ENCODE results near the gene USP22. TPM values are rescaled to one million over a fixed set of nuclear protein-coding genes. Genes with fewer than 3 reads are reported as not detected.

The USP22 gene
- total RNA-seq, 2 donors from 2014 or later: 379 to 396 TPM

- Mint-ChIP-seq H3K27ac (no peak overlapping the region), H3K4me3 (no peak overlapping the region), H3K27me3 (ENCODE audit: insufficient read depth) (peaks cover 7% of the 10 kb centered on the region), H3K36me3 (ENCODE audit: low read depth) (peaks cover 2% of the 10 kb centered on the region), H3K4me1 (peaks cover 4% of the 10 kb centered on the region), H3K9me3 (peaks cover 36% of the 10 kb centered on the region)
- H3K36me3 ChIP-seq (ENCODE audit: control insufficient read depth, insufficient read depth, low read length): no peaks in the 10 kb centered on the region
- no peak overlapping the region for H3K9ac ChIP-seq (ENCODE audit: extremely low read depth, low read length, poor library complexity, severe bottlenecking)
- H3K27ac ChIP-seq (ENCODE audit: low read depth, low read length): no peak overlapping the region
- no peak for DNase-seq
- TF ChIP-seq CTCF (conservative IDR thresholded peaks at IDR 0.05): no peak
- H3K27me3 ChIP-seq (ENCODE audit: control insufficient read depth, insufficient read depth, low read length, poor library complexity, severe bottlenecking): no peaks in the 10 kb centered on the region
- no peak overlapping the region for H3K4me3 ChIP-seq (ENCODE audit: low read length)
- WGBS, 2 experiments (ENCODE audit: insufficient coverage in 1 of 2, insufficient read length in 1 of 2): 86 to 89% methylated on average over 5 of the region's 5 CpGs
- H3K9me3 ChIP-seq (ENCODE audit: control insufficient read depth, low read length): peaks cover 28% of the 10 kb centered on the region
- no peaks in the 10 kb centered on the region for H3K4me1 ChIP-seq (ENCODE audit: control insufficient read depth, insufficient read depth, low read length)
These were observed 39.2 kb upstream of the USP22 start for GRCh38 chr17:21082001-21082436.

GRCh38 chr17:21079196-21079595, 36.4 kb upstream of the USP22 start:
- no peak for TF ChIP-seq CTCF (conservative IDR thresholded peaks at IDR 0.05)
- peaks cover 7% of the 10 kb centered on the region for H3K27me3 Mint-ChIP-seq (ENCODE audit: insufficient read depth)
- Histone ChIP-seq H3K9ac (ENCODE audit: extremely low read depth, low read length, poor library complexity, severe bottlenecking) (no peak overlapping the region), H3K36me3 (ENCODE audit: control insufficient read depth, insufficient read depth, low read length) (no peaks in the 10 kb centered on the region), H3K27me3 (ENCODE audit: control insufficient read depth, insufficient read depth, low read length, poor library complexity, severe bottlenecking) (no peaks in the 10 kb centered on the region), H3K27ac (ENCODE audit: low read depth, low read length) (no peak overlapping the region), H3K4me1 (ENCODE audit: control insufficient read depth, insufficient read depth, low read length) (no peaks in the 10 kb centered on the region), H3K9me3 (ENCODE audit: control insufficient read depth, low read length) (peaks cover 28% of the 10 kb centered on the region), H3K4me3 (ENCODE audit: low read length) (no peak overlapping the region)
- no peak overlapping the region for H3K4me3 Mint-ChIP-seq
- H3K9me3 Mint-ChIP-seq: peaks cover 22% of the 10 kb centered on the region
- H3K4me1 Mint-ChIP-seq: peaks cover 4% of the 10 kb centered on the region
- 96% methylated on average over 5 to 7 of the region's 7 CpGs for WGBS, 2 experiments (ENCODE audit: insufficient coverage in 1 of 2, insufficient read length in 1 of 2)
- H3K27ac Mint-ChIP-seq: no peak overlapping the region
- peaks cover 2% of the 10 kb centered on the region for H3K36me3 Mint-ChIP-seq (ENCODE audit: low read depth)
- no peak for DNase-seq

DNA sequence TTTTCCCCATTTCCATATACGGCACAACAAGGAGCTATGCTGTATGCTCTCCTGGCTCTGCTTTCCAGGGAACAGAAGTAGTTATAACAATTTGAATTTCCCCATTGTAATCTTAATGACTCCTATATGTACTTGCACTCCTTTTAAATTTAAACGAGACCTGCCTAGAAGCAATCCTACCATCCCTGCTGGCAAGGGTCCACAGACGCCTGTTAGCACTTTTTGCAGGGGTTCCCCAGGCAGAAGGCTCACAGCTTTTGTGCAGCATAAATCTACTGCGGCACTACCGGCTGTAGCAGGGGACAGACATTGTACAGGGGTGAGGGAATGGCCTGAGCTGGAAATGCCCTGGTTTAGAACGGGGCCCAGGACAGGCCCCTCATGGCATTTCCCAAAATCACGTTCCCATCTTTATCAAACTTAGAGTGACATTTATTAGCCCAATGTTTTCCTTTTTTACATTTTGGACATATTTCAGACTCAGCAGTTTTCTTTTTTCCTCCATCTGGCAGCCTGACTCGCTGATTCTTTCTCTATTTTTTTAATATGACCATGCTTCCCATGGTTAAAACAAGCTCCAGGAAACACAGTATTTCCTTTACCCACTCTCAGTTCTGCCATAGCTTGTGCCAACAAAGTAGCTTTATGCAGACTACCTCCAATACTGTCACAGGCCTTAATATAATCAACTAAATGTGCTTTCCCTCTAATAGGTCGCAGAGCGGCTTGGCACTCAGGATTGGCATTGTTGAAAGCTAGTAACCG, 35.4 kb upstream of the USP22 start:
- peaks cover 22% of the 10 kb centered on the region for H3K9me3 Mint-ChIP-seq
- H3K4me3 Mint-ChIP-seq: no peak overlapping the region
- Histone ChIP-seq H3K9ac (ENCODE audit: extremely low read depth, low read length, poor library complexity, severe bottlenecking) (no peak overlapping the region), H3K9me3 (ENCODE audit: control insufficient read depth, low read length) (peaks cover 28% of the 10 kb centered on the region), H3K4me1 (ENCODE audit: control insufficient read depth, insufficient read depth, low read length) (no peaks in the 10 kb centered on the region), H3K36me3 (ENCODE audit: control insufficient read depth, insufficient read depth, low read length) (no peaks in the 10 kb centered on the region), H3K27me3 (ENCODE audit: control insufficient read depth, insufficient read depth, low read length, poor library complexity, severe bottlenecking) (no peaks in the 10 kb centered on the region), H3K27ac (ENCODE audit: low read depth, low read length) (no peak overlapping the region), H3K4me3 (ENCODE audit: low read length) (no peak overlapping the region)
- no peak overlapping the region for H3K27ac Mint-ChIP-seq
- no peak for TF ChIP-seq CTCF (conservative IDR thresholded peaks at IDR 0.05)
- WGBS, 2 experiments (ENCODE audit: insufficient coverage in 1 of 2, insufficient read length in 1 of 2): 88 to 96% methylated on average over 9 to 11 of the region's 11 CpGs
- peaks cover 7% of the 10 kb centered on the region for H3K27me3 Mint-ChIP-seq (ENCODE audit: insufficient read depth)
- peaks cover 2% of the 10 kb centered on the region for H3K36me3 Mint-ChIP-seq (ENCODE audit: low read depth)
- H3K4me1 Mint-ChIP-seq: peaks cover 4% of the 10 kb centered on the region
- DNase-seq: no peak
